DMS53 treated with DMSO at 0.1 percent for 48 hours (cell line): Measurements from ENCODE around the gene DST.

ENCODE experiments used
- DNase-seq: peaks from one replicate; lab custom pipeline; 2025; ENCODE audit not compliant: unreplicated experiment; lab: John Stamatoyannopoulos, UW

The DST gene

DNA sequence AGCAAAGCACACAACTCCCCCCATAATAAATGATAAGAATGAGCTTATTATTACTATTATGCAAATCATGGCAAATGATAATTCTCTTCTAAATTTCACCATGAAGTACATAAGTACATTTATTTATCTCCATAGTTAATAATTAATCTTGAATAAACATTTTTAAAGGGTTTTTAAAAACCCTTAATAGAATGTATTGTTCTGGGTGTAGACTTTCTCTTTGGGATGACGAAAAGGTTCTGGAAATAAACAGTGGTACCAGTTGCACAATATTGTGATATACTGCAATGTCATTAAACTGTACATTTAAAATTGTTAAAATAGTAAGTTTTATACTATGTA lies 18.0 kb downstream of the DST start:
- peak; percentile 92 for DNase-seq

DNA sequence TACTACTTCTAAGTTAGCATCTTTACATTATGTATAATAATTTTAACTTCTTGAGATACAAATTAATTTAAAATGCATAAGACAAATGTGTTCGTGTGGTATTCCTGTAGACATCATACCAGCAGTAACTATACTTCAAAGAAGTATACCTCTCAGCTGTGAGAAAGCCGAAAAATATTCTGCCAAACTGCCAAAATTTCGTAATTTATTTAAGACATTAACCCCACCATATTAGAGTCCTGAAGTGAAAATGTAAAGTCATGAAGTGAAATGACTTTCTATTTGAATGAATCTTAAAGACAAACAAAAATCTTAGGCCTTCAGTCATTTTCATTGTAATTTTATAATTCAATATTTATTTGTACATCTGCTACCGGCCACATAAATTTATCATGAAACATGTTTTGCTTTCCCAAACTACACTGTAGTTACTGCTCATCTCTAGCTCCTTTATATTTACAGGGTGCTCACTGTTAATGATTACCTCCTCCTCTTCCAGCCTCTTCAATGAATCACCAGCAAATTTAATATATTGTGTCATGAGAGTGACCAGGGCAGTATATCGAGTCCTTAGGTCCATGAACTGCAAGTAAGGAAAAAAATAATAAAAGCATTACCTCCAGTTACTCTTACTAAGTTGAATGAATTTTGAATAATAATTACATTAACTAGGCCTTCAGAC lies 18.5 kb downstream of the DST start:
- peak; percentile 92 for DNase-seq

- DNase-seq = no peak
These were observed 22.3 kb downstream of the DST start for GRCh38 chr6:56620229-56620868.

GRCh38 chr6:56618050-56618449 lies 24.6 kb downstream of the DST start:
- no peak for DNase-seq

DNA sequence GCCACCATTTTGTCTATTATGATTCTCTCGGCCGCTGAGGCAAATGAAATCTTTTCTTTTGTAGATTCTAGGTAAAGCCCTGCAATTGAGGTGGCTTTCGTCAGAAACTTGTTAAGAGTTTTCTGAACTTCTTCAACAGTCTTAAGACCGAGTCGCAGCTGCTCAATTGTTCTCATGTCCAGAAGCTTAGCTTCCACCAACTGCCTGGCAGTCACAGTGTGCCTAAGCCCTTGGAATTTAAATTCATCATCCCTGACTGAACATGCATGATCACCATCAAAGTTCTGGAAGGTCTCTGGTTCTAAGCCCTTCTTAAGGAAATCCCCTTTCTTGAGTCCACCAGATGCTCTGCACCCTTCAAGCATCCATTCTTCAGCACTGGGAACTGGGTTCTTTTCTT lies 25.7 kb downstream of the DST start:
- no peak for DNase-seq

GRCh38 chr6:56613247-56613851 lies 29.3 kb downstream of the DST start:
- no peak for DNase-seq

- no peak for DNase-seq
These were observed 34.4 kb downstream of the DST start for GRCh38 chr6:56608332-56608731.

DNA sequence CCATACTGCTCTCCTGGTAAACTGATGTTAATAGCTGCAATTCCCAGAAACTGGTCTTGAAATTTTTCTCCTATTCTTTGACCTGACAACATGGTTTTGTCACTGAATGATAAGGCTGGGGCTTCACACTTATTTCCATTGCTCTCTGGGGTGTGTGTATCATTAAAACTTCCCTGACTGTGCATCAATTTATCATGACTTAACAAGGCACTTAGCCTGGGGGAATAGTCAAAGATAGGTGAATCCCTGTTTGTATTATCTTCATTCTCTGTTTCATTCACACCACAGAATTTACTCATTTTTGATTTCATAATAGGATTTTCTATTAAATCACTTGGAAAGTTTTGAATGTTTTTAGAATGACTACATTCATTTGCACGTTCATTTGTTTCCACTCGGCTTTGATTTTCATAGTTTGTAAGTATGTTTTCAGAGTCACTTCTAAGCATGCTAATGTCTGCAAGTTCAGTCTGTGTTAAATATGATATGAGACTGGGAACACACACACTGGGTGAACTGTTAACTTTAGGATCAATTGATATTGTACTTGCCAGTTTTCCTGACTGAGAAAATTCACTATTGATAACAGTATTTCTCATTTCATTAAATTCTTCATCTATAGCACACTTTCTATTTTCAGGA lies 35.5 kb downstream of the DST start:
- no peak for DNase-seq

DNA sequence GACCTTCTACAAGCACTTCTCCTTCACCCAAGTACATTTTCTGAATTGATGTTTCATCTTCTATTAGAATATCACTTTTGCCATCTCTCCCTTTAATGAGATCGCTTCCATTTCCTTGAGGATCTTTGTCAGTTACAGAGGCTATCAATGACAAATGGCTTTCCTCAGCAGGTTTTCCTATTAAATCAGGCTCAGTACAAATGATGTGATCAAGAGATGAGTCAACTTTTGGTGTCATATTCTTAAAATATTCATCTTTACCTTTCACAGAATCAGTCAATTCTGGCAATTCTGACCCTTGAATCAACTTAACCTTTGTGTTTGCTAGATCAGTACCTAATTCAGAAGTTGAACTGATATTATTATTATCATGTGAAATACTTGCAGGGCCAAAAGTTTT lies 37.3 kb downstream of the DST start:
- no peak for DNase-seq

- no peak for DNase-seq
These were observed 38.5 kb downstream of the DST start for GRCh38 chr6:56604186-56604585.

DNA sequence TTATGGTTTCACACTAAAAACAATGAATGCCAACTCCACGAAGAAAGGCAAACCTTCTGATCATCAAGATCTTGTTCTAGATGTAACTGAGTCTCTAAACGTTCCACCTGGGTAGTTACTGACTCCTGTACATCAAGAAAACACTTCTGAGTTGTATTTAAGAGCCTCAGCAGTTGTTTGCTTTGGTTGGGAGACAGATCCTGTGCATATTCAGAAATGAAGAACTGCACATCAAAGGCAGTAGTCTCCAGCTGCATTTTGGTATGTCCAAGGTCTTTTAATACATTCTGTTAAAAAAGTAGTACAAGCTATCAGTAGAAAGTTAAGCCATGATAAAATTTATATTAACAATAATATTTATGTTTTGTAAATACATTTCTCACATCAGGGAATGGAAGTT lies 41.3 kb downstream of the DST start:
- no peak for DNase-seq

DNA sequence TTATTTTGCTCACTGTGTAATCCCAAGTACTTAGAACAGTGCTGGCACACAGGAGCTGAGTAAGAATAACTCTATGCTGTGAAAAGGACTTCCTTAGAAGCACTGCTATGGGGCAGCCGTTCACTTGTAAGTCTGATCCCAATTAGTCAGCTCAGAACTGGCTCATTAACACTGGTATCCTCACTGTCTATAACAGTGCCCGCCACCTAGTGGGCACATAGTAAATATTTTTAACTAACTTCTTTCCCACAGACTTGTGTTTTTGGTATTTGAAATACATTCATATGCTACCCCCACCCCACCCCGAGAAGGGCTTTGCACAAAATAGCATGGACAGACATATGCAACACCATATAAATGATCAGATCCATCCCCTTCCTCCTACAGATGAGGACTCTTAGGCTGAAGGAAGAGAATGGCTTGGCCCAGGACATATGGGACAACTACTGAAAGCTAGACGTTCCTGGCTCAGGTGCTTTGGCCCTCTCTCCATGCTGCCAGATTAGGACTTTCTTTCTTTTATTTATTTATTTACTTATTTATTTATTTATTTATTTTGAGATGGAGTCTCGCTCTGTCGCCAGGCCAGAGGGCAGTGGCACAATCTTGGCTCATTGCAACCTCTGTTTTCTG lies 47.1 kb downstream of the DST start:
- DNase-seq = peak; percentile 68

GRCh38 chr6:56594699-56595098 lies 48.0 kb downstream of the DST start:
- DNase-seq = peak; percentile 87

GRCh38 chr6:56593801-56594318 lies 48.8 kb downstream of the DST start:
- no peak for DNase-seq

GRCh38 chr6:56582236-56582635 lies 60.5 kb downstream of the DST start:
- no peak for DNase-seq

DNA sequence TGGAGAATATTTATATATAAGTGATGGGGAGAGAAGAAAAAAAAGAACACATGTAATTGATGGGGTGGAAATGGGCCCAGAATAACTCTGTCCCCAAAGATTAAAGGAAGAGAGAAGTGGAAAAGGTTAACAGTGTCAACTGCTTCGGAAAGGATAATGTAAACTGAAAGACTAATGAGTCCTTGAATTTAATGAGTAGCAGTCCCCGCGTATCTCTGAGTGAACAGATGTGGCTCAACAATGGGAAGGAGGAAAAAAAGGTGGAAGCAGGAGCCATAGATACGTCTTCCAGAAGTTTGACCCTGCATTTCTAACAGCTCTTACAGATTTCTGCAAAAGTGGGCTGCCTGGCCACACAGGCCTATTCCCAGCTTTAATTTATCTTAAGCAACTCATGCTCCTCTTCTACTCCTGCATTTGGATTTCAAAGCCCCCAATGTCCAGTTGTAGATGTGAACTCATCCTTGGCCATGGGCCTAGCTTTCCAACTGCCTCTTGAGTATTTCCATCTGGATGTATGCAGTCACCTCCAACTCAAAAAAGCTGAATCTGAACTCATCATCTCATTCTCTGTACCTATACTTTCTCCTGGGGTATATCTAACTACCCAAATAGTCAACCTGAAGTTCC lies 61.3 kb downstream of the DST start:
- no peak for DNase-seq

- no peak for DNase-seq
These were observed 62.4 kb downstream of the DST start for GRCh38 chr6:56580271-56580670.

- no peak for DNase-seq
These were observed 63.4 kb downstream of the DST start for GRCh38 chr6:56579155-56579851.

DNA sequence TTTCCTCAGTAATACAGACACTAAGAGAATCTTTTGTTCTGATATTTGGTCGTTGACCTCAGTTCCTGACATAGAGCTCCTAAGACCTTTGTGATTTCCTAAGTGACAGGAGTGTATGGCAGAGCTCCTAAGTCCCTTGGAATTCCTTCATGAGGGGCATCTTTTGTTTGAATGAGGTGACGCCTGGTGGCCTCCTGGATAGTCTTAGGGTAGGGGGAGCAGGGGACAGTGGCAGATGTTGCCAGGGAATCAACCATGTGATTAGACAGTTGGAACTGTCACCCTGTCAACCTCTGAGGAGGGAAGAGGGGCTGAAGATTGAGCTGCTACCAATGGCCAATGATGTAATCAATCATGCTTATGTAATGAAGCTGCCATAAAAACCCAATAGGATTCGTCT lies 67.0 kb downstream of the DST start:
- no peak for DNase-seq

DNA sequence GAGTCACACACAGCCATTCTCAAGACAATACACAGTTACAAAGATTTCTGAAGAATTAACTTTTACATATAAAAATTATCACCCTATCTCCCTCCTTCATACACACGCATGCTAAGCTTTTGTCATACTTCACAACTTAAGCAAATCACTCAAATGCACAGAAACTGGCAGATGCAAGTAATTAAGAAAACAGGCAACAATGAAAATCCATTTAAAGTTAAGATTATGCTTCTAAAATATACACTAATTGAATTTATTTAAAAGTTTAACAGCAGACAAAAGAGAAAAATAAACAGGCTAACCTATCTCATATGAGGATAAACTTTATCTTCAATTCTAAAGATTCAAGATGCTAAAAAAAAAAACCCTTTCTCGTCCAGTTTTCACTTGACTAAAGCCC lies 68.4 kb downstream of the DST start:
- no peak for DNase-seq
